ELR (cell line): Measurements from ENCODE around the gene PSMD10.

Experiments
- DNase-seq: peaks from one replicate; pipeline ENCODE4 v3.0.0-alpha.2; 2015; ENCODE audit warnings: low read depth

Gene PSMD10

GRCh38 chrX:108071578-108071977 lies 19.8 kb downstream of the PSMD10 start:
- DNase-seq, result no peak

- DNase-seq, result peak; percentile 80
These were observed 20.5 kb downstream of the PSMD10 start for GRCh38 chrX:108070891-108071290.

GRCh38 chrX:108068121-108068520 lies 23.2 kb downstream of the PSMD10 start:
- DNase-seq, result no peak

- DNase-seq, result no peak
These were observed 26.7 kb downstream of the PSMD10 start for GRCh38 chrX:108064613-108065012.

- no peak for DNase-seq
These were observed 27.3 kb downstream of the PSMD10 start for GRCh38 chrX:108064001-108064400.

GRCh38 chrX:108059801-108060200 lies 31.5 kb downstream of the PSMD10 start:
- no peak for DNase-seq

GRCh38 chrX:108055546-108055945 lies 35.8 kb downstream of the PSMD10 start:
- no peak for DNase-seq

- DNase-seq, result peak; percentile 13
These were observed 38.1 kb downstream of the PSMD10 start for GRCh38 chrX:108053218-108053617.

GRCh38 chrX:108049649-108050048 lies 41.7 kb downstream of the PSMD10 start:
- no peak for DNase-seq

- DNase-seq, result no peak
These were observed 46.6 kb downstream of the PSMD10 start, which contains the start of gene VSIG1 for GRCh38 chrX:108044554-108045256. VSIG1 (plus strand) TSS chrX:108045065; CDS start chrX:108045131, 66 bp downstream.

- DNase-seq, result peak; percentile 86
These were observed 54.9 kb downstream of the PSMD10 start for GRCh38 chrX:108036298-108036973.

- DNase-seq, result no peak
These were observed 56.6 kb downstream of the PSMD10 start for GRCh38 chrX:108034725-108035124.
